Hypothalamus (tissue), 51 donors: Measurements from ENCODE around the gene CLSTN2.

ENCODE experiments used
- DNase-seq, 51 donors: peaks; one replicate each; lab custom pipeline; 2025; lab: John Stamatoyannopoulos, UW

Gene CLSTN2

DNA sequence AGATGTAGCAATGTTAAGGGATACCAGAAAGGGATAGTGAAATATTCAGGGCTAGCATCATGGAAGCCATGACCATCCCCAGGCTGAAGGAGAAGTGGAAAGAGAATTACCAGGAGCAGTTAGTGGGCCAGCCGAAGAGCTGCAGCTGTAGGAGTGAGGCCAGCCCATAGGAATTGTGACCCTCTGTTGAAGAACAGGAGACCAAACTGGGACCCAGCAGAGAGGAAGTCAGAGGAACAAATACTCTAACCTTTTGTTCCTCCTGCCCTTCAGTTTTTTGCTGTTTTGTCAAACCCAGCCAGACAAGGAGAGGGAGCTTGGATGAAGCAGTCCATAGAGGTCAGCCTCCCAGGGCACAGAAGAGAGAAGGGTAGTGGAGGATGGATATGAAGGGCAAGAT is 115.4 kb downstream of the CLSTN2 start:
- no peak for DNase-seq

GRCh38 chr3:140051019-140051957 is 116.3 kb downstream of the CLSTN2 start:
- peak in 23 of 51 donors; percentile 2 to 57 (median 27) for DNase-seq

- DNase-seq = no peak
Measured at GRCh38 chr3:140052771-140053702, 118.1 kb downstream of the CLSTN2 start.

DNA sequence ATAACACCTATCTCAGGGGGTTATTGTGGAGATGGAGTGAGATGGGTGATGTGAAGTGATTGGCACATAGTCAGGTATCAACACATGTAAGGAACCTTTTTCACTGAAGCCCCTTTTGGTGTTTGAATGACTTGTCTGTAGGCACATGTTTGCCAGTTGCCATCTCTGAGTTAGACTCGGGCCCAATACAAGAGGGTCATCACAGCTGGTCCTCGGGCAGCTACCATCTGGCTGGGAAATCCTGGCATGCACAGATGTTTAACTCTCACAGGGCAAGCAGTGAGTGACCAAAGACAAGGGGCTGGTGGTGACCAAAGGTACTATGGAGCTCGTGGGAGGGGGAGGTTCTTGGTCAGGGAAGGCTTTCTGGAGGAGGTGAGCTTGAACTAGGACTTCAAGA is 118.8 kb downstream of the CLSTN2 start:
- DNase-seq = no peak

GRCh38 chr3:140055092-140055791 is 120.3 kb downstream of the CLSTN2 start:
- DNase-seq = no peak

DNA sequence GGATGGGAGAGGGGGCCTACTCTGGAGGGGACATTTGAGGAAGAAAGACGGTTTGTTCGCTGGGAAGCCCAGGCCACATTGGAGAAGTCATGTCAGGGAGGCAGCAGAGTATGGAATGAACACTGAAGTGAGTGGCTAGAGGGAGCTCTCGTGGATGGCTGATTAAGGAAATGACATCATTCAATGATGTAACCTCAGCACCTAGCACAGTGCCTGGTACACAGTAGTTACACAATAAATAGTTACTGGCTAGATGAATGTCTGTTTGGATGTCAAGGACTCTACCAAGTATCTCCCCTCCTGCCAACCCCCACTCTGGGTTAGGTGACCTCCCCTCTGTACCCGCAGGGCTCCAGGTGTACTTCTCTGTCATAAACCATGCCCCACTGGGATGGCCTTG is 121.1 kb downstream of the CLSTN2 start:
- DNase-seq = no peak

DNA sequence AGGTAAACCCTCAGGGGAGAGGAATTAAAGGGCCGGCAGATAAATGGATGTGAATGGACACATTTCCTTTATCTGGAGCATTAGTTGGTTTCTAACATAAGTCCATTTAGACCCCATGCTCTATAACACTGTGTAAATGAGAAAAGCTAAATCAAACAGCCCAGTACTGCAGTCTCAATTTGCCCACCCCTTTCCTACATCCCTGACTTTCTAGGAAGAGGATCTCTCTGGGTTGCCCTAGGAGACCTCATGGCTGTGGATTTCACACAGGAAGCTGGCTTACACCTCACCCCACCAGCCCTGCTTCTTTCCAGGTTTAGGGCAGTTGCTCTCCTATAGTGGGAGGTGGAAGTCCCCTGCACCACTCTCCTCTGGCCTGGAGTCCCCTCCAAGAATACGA is 126.2 kb downstream of the CLSTN2 start:
- DNase-seq = no peak

DNA sequence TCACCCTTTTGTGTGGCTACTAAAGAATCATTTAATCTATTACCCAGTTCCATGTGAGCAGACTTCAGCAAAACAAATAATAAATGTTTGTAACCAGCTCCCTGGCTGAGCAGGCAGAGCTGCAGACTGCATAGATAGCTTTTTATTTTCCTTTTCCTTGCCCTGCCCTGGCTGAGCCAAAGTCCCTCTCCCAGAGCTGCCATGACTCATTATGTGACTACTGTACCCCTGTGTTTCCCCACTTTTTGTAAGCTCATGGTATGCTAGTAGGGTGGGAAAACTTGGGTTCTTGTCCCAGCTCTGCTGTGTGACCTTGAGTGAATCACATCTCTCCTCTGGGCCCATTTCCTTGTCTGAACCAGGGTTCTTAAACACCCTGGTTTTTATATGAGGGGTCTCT is 127.5 kb downstream of the CLSTN2 start:
- no peak for DNase-seq

- no peak for DNase-seq
Measured at GRCh38 chr3:140067487-140067886, 132.5 kb downstream of the CLSTN2 start.

DNA sequence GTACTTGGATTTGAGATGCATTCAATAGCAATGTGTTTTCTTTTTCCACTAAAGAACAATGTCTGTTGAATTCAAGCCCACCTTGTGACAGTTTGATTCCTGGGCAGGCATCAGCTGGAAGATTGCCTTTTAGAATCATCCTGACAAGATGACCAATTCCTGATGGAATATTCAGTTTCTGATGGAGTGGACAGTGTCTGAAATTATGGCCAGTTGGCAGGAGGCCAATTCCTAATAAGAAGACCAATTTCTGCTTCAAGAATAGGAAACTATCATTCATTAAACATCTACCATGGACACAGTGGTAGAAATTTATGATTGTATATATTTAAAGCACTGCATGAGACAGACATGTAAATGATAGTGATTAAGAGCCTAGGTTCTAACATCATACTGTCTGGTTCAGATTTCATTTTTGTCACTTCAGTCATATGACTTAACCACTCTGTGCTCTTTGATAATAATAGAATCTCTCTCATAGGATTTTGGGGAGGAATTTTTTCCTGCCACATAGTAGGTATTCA is 133.6 kb downstream of the CLSTN2 start:
- DNase-seq = no peak

GRCh38 chr3:140073278-140074045 is 138.5 kb downstream of the CLSTN2 start:
- no peak for DNase-seq

DNA sequence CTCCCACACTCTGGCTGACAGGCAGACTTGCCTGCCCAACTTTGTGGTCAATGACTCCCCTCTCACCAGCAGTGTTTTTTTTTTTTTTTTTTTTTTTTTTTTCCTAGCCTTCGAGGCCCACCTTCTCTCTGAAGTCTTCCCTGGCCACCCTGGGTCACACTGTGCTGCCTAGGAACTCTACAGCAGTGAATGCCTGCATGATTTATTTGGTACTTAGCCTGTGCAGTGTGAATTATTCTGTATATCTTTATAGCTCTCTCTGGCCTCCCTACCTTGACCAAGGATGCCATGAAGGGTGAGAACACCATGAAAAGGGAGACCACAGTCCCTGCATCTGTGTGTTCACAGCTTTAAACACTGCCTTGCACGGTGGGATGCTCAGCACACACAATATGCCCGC is 141.6 kb downstream of the CLSTN2 start:
- DNase-seq = no peak

GRCh38 chr3:140077406-140077805 is 142.4 kb downstream of the CLSTN2 start:
- no peak for DNase-seq

- DNase-seq = no peak
Measured at GRCh38 chr3:140078343-140078742, 143.4 kb downstream of the CLSTN2 start.

DNA sequence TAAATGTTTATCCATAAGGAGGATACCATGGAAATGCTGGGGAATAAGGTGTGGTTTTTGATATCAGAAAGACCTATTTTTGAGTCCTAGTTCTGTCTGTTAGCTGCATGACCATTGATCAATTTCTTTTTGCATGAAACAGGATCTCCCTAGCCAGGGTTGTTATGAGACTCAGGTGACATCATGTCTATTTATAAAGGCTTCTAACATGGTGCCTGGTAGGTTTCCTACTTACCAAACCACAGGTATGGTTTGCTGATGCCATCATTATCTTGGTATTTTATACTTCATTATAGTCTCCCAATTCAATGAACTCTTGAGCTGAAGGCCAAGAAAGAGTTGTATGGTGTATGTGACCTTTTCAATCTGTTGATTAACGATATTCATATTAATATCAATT is 144.0 kb downstream of the CLSTN2 start:
- no peak for DNase-seq

GRCh38 chr3:140081887-140082286 is 146.9 kb downstream of the CLSTN2 start:
- no peak for DNase-seq

GRCh38 chr3:140085001-140085400 is 150.0 kb downstream of the CLSTN2 start:
- no peak for DNase-seq

GRCh38 chr3:140086642-140087041 is 151.7 kb downstream of the CLSTN2 start:
- no peak for DNase-seq

DNA sequence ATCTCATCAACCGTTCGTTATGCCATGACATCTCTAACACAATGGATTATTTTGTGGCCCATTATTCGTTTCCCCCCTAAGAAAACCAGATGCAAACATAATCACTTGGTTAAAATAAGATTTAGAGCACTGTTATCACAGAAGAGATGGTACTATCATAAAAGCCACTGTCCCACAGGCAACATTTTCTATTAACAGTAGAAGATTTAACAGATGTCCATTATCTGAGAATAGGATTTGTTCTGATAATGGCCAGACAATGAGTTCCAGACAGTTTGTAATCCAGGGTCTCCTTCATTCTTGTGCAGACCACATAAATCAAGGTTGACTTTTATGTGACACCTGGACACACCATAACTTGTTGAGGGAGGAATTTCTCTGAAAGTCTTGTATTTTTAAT is 153.1 kb downstream of the CLSTN2 start:
- no peak for DNase-seq

DNA sequence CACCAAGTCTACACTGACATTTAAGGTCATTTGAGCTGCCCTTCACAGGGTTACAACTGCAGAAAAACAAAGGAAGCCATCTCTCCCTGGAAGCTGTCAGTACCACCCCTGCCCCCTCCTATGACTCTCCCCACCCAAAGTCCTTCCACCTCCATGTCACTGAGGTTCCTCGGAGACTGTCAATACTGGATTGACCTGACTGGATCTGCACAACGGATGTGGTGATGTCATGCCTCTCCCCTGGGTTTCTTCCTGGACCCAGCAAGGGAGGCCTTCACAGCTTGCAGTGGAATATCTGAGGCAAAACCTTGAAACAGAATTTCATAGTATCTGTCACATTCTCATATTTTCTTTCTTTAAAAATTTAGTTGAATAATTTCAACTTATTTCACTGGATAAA is 153.5 kb downstream of the CLSTN2 start:
- no peak for DNase-seq
